HEK293T (cell line): ENCODE results near the gene STK33.

Experiments used
- ARNT ChIP-seq: fragments of 450-650 bp; IDR thresholded peaks from 2 replicates; pipeline ENCODE4 v1.6.1; 2017; ENCODE audit warnings: mild to moderate bottlenecking
- BHLHE40 ChIP-seq: fragments of 450-650 bp; IDR thresholded peaks from 2 replicates; pipeline ENCODE4 v1.6.1; 2016; ENCODE audit warnings: mild to moderate bottlenecking, moderate library complexity, borderline replicate concordance
- ELF4 ChIP-seq: fragments of 450-650 bp; IDR thresholded peaks from 2 replicates; pipeline ENCODE4 v1.6.1; 2017; ENCODE audit warnings: antibody characterized with exemption
- FOXA1 ChIP-seq: fragments of 450-650 bp; IDR thresholded peaks from 2 replicates; pipeline ENCODE4 v1.6.1; 2016; ENCODE audit warnings: mild to moderate bottlenecking
- FOXK2 ChIP-seq: fragments of 450-650 bp; IDR thresholded peaks from 2 replicates; pipeline ENCODE4 v1.6.1; 2016; ENCODE audit warnings: mild to moderate bottlenecking
- FOXM1 ChIP-seq: fragments of 450-650 bp; IDR thresholded peaks from 2 replicates; pipeline ENCODE4 v1.6.1; 2017; ENCODE audit warnings: mild to moderate bottlenecking, borderline replicate concordance
- HDGF ChIP-seq: fragments of 450-650 bp; IDR thresholded peaks from 2 replicates; pipeline ENCODE4 v1.6.1; 2017; ENCODE audit warnings: antibody characterized with exemption, borderline replicate concordance
- L3MBTL2 ChIP-seq: fragments of 450-650 bp; conservative IDR thresholded peaks from 2 replicates; pipeline ENCODE4 v1.6.1; 2016; ENCODE audit warnings: mild to moderate bottlenecking
- NFRKB ChIP-seq: fragments of 450-650 bp; IDR thresholded peaks from 2 replicates; pipeline ENCODE4 v1.6.1; 2016; ENCODE audit warnings: mild to moderate bottlenecking, moderate library complexity
- SP1 ChIP-seq: fragments of 450-650 bp; IDR thresholded peaks from 2 replicates; pipeline ENCODE4 v1.6.1; 2017
- SUZ12 ChIP-seq: fragments of 450-650 bp; IDR thresholded peaks from 2 replicates; pipeline ENCODE4 v1.6.1; 2016; ENCODE audit warnings: mild to moderate bottlenecking
- TARDBP ChIP-seq: fragments of 450-650 bp; IDR thresholded peaks from 2 replicates; pipeline ENCODE4 v1.6.1; 2016
- ZNF384 ChIP-seq: fragments of 450-650 bp; IDR thresholded peaks from 2 replicates; pipeline ENCODE4 v1.6.1; 2016

GRCh38 chr11:8487261-8487660 lies 106.8 kb downstream of the STK33 start:
- no peak for TF ChIP-seq HDGF
- TF ChIP-seq FOXM1 = no peak
- no peak for TF ChIP-seq TARDBP
- no peak for TF ChIP-seq ARNT
- TF ChIP-seq SUZ12 = no peak
- no peak for TF ChIP-seq FOXK2
- TF ChIP-seq FOXA1 = no peak
- no peak for TF ChIP-seq BHLHE40
- TF ChIP-seq ELF4 = no peak
- no peak for TF ChIP-seq ZNF384
- TF ChIP-seq SP1 = no peak
- TF ChIP-seq NFRKB = no peak
- no peak for TF ChIP-seq L3MBTL2
